OCI-LY3 (cell line): ENCODE results near the gene ITGA7.

Experiments used
- H2AFZ ChIP-seq: fragments of 200-600, 300-600 bp; shearing (Covaris generic); 2 replicates; pipeline ENCODE4 v1.6.0; 2014; ENCODE audit warnings: antibody characterized with exemption, low read depth, low read length
- H3K27ac ChIP-seq: fragments of 200-600, 300-600 bp; sonication (generic); 2 replicates; pipeline ENCODE4 v1.5.1; 2014; ENCODE audit warnings: mild to moderate bottlenecking, low read length, moderate library complexity, mixed read lengths
- H3K27me3 ChIP-seq: fragments of 200-600, 300-600 bp; sonication (generic); 2 replicates; pipeline ENCODE4 v1.6.1; 2014; ENCODE audit warnings: low read depth, low read length, mixed read lengths
- H3K36me3 ChIP-seq: fragments of 200-600, 300-600 bp; sonication (generic); replicated peaks from 2 replicates; pipeline ENCODE3; 2014; ENCODE audit warnings: low read depth, low read length, mixed read lengths
- H3K4me1 ChIP-seq: fragments of 300-600, 200-600 bp; sonication (generic); 2 replicates; pipeline ENCODE4 v1.6.1; 2014; ENCODE audit warnings: low read length, mixed read lengths
- H3K4me2 ChIP-seq: fragments of 200-600, 300-600 bp; sonication (generic); 2 replicates; pipeline ENCODE4 v1.6.1; 2014; ENCODE audit warnings: low read length, mixed read lengths
- H3K4me3 ChIP-seq: fragments of 300-600, 200-600 bp; sonication (generic); 2 replicates; pipeline ENCODE4 v1.5.1; 2014; ENCODE audit warnings: antibody characterized with exemption, mild to moderate bottlenecking, low read length, moderate library complexity
- H3K79me2 ChIP-seq: fragments of 300-600, 200-600 bp; shearing (Covaris generic); 2 replicates; pipeline ENCODE4 v1.6.1; 2014; ENCODE audit warnings: mild to moderate bottlenecking, low read length, mixed read lengths
- H3K9ac ChIP-seq: fragments of 300-600, 200-600 bp; shearing (Covaris generic); 2 replicates; pipeline ENCODE4 v1.6.0; 2014; ENCODE audit warnings: mild to moderate bottlenecking, low read length, moderate library complexity
- H3K9me3 ChIP-seq: fragments of 200-600, 300-600 bp; shearing (Covaris generic); 2 replicates; pipeline ENCODE4 v1.6.1; 2014; ENCODE audit warnings: low read length, mixed read lengths; ENCODE audit not compliant: insufficient read depth
- H4K20me1 ChIP-seq: fragments of 200-600, 300-600 bp; sonication (generic); 2 replicates; pipeline ENCODE4 v1.6.1; 2016; ENCODE audit warnings: low read length, mixed read lengths; ENCODE audit not compliant: insufficient read depth
- CTCF ChIP-seq: fragments of 200-600, 300-600 bp; sonication (generic); IDR thresholded peaks from 2 replicates; pipeline ENCODE4 v1.5.1; 2014; ENCODE audit warnings: antibody characterized with exemption, low read length, low read depth
- EZH2phosphoT487 ChIP-seq: fragments of 200-600 bp; shearing (Covaris generic); IDR thresholded peaks from 2 replicates; pipeline ENCODE4 v1.6.1; 2018; ENCODE audit warnings: antibody characterized with exemption, mixed run types, low read depth

The ITGA7 gene

GRCh38 chr12:55673638-55674037, 34.1 kb downstream of the ITGA7 start:
- H3K4me2 ChIP-seq = peak overlapping the region; percentile 52
- H2AFZ ChIP-seq = peak overlapping the region; percentile 83

GRCh38 chr12:55671746-55672145, 36.0 kb downstream of the ITGA7 start:
- H2AFZ ChIP-seq = no peak overlapping the region
- H3K9ac ChIP-seq = no peak overlapping the region
- no peak overlapping the region for H3K4me2 ChIP-seq
- no peak for TF ChIP-seq EZH2phosphoT487
- no peak for TF ChIP-seq CTCF
- H3K27ac ChIP-seq = no peak overlapping the region
- no peaks in the 10 kb centered on the region for H3K36me3 ChIP-seq
- H3K4me1 ChIP-seq = peaks cover 8% of the 10 kb centered on the region
- H3K9me3 ChIP-seq = no peaks in the 10 kb centered on the region
- no peak overlapping the region for H3K4me3 ChIP-seq
- H3K79me2 ChIP-seq = no peaks in the 10 kb centered on the region
- H4K20me1 ChIP-seq = no peaks in the 10 kb centered on the region
- H3K27me3 ChIP-seq = peaks cover 3% of the 10 kb centered on the region; the same call in 1 of the 2 replicates

More at GRCh38 chr12:55673638-55674037, 34.1 kb downstream of the ITGA7 start:
- H3K36me3 ChIP-seq = no peaks in the 10 kb centered on the region
- TF ChIP-seq CTCF (no peak), EZH2phosphoT487 (no peak)
- H3K4me1 ChIP-seq = peaks cover 8% of the 10 kb centered on the region
- no peaks in the 10 kb centered on the region for H3K79me2 ChIP-seq
- peak overlapping the region; percentile 50 for H3K27ac ChIP-seq
- H4K20me1 ChIP-seq = no peaks in the 10 kb centered on the region
- H3K9me3 ChIP-seq = no peaks in the 10 kb centered on the region
- no peak overlapping the region; the same call in 1 of the 2 replicates for H3K9ac ChIP-seq
- peaks cover 3% of the 10 kb centered on the region; the same call in 1 of the 2 replicates for H3K27me3 ChIP-seq
- H3K4me3 ChIP-seq = no peak overlapping the region

GRCh38 chr12:55670276-55670675, 37.4 kb downstream of the ITGA7 start:
- no peaks in the 10 kb centered on the region for H3K9me3 ChIP-seq
- H3K4me1 ChIP-seq = peaks cover 8% of the 10 kb centered on the region
- H3K36me3 ChIP-seq = no peaks in the 10 kb centered on the region
- H3K4me3 ChIP-seq = no peak overlapping the region
- H4K20me1 ChIP-seq = no peaks in the 10 kb centered on the region
- H3K27me3 ChIP-seq = peaks cover 3% of the 10 kb centered on the region; the same call in 1 of the 2 replicates
- H3K79me2 ChIP-seq = no peaks in the 10 kb centered on the region
- no peak overlapping the region for H3K9ac ChIP-seq
- no peak overlapping the region for H2AFZ ChIP-seq
- TF ChIP-seq CTCF = no peak
- TF ChIP-seq EZH2phosphoT487 = no peak
- no peak overlapping the region for H3K27ac ChIP-seq
- no peak overlapping the region for H3K4me2 ChIP-seq

GRCh38 chr12:55666508-55666907, 41.2 kb downstream of the ITGA7 start:
- TF ChIP-seq EZH2phosphoT487 (no peak), CTCF (no peak)
- Histone ChIP-seq H3K27me3 (peaks cover 13% of the 10 kb centered on the region; the same call in 1 of the 2 replicates), H3K4me1 (no peaks in the 10 kb centered on the region), H3K9ac (no peak overlapping the region), H3K9me3 (no peaks in the 10 kb centered on the region), H3K4me2 (no peak overlapping the region), H3K36me3 (no peaks in the 10 kb centered on the region), H2AFZ (no peak overlapping the region), H3K79me2 (no peaks in the 10 kb centered on the region), H3K27ac (no peak overlapping the region), H3K4me3 (no peak overlapping the region), H4K20me1 (no peaks in the 10 kb centered on the region)
